ENCODE measurements around the gene AFDN.

- TF ChIP-seq POLR2A (IDR thresholded peaks at IDR 0.05), result no peak
- no peak for TF ChIP-seq CTCF (IDR thresholded peaks at IDR 0.05)
Observed at GRCh38 chr6:168005796-168006195, 179.1 kb downstream of the AFDN start.
